Right lobe of liver (tissue), 6 donors: ENCODE results near the gene RHOT2. TPM values are rescaled to one million over a fixed set of nuclear protein-coding genes. Genes with fewer than 3 reads are reported as not detected.

ENCODE experiments used
- ATAC-seq, 4 donors: fragments of 200-7000 bp; cut with Tn5 transposase; one replicate each; pipeline ENCODE4 v1.9.1; 2020; ENCODE audit warnings: mild to moderate bottlenecking in 4 of 4, moderate library complexity in 4 of 4
- DNase-seq, 3 donors: peaks; one replicate each; pipeline ENCODE4 v3.0.0-alpha.2; 2020
- H3K27ac ChIP-seq, 3 donors: fragments of 200-600 bp; one replicate each; pipeline ENCODE4 v1.8.0; 2022
- H3K27me3 ChIP-seq, 2 donors: fragments of 200-600 bp; one replicate each; pipeline ENCODE4 v1.8.0; 2022
- H3K36me3 ChIP-seq, 4 donors: fragments of 200-600 bp; sonication (generic) in 1 of 4; one replicate each; pipeline versions ENCODE4 v1.5.1 to v1.8.0; 2017 to 2022; ENCODE audit warnings: control low read depth in 1 of 4
- H3K4me1 ChIP-seq, 4 donors: fragments of 200-600 bp; sonication (generic) in 1 of 4; one replicate each; pipeline versions ENCODE4 v1.5.1 to v1.8.0; 2017 to 2022; ENCODE audit warnings: control low read depth in 1 of 4
- H3K4me3 ChIP-seq, 3 donors: fragments of 200-600 bp; one replicate each; pipeline ENCODE4 v1.8.0; 2022
- H3K9me3 ChIP-seq, 4 donors: fragments of 200-600 bp; sonication (generic) in 1 of 4; one replicate each; pipeline versions ENCODE4 v1.5.1 to v1.8.0; 2017 to 2022; ENCODE audit warnings: control low read depth in 1 of 4
- CTCF ChIP-seq, 4 donors: fragments of 200-600 bp in 3 of 4; fragments of 450-650 bp in 1 of 4; IDR thresholded peaks; one replicate each; pipeline versions ENCODE4 v1.5.1 to v1.8.0; 2016 to 2022; ENCODE audit warnings: antibody characterized with exemption in 4 of 4, mild to moderate bottlenecking in 2 of 4
- POLR2A ChIP-seq: fragments of 450-650 bp; IDR thresholded peaks from one replicate; pipeline ENCODE4 v1.6.1; 2017; ENCODE audit warnings: antibody characterized with exemption, mild to moderate bottlenecking
- WGBS: methylation state at CpG from one replicate; pipeline ENCODE4 v1.1.6; 2018; ENCODE audit warnings: low coverage, low lambda C conversion rate; ENCODE audit not compliant: insufficient coverage; ENCODE audit errors: missing lambda C conversion rate; 5-methylcytosine and 5-hydroxymethylcytosine counted together
- intact Hi-C, 2 donors: fragments of 100-400 bp; cut with DNase I; formaldehyde crosslinking; loops; one replicate each; pipeline versions ENCODE4 v1.11.2 to v1.14.1; 2022
- total RNA-seq, 6 experiments: library from RNA; depleted of rRNA in 2 of 6; stranded (reverse); fragments of >200 nt in 2 of 6; fragmentation: NEBNext Ultra II Directional in 3 of 6; extraction: Animal tissue kit (Norgen Biotek cat#: 25700) in 3 of 6; gene quantifications; one replicate each; pipeline versions ENCODE4 v1.1.0 to v1.2.4, GENCODE V29; 2016 to 2023
- donor health status: DM: no; HTN: yes; CAD: no.
- donor health status: DM: no; HTN: no; CAD: no.
- donor health status: DM: no; HTN: no; CAD: no.
- donor health status: DM: no; HTN: yes; CAD: no.
- donor health status: DM: no; HTN: yes; CAD: no.

RHOT2 gene
- total RNA-seq, 6 experiments from 2014 or later, result 28.5 to 44.8 (median 40.3) TPM

GRCh38 chr16:666572-666971 is 1.4 kb upstream of the RHOT2 start:
- intact Hi-C loops, result no loop called here
- no peak for TF ChIP-seq POLR2A
- TF ChIP-seq CTCF (IDR thresholded peaks at IDR 0.05), result no peak

GRCh38 chr16:667113-667779 is 686 bp upstream of the RHOT2 start:
- Histone ChIP-seq H3K27me3 (no peaks in the 10 kb centered on the region), H3K4me1 (peaks cover 0 to 15% (median 3%) of the 10 kb centered on the region in 4 donors), H3K9me3 (no peaks in the 10 kb centered on the region), H3K36me3 (peaks cover 0 to 28% (median 10%) of the 10 kb centered on the region in 4 donors), H3K27ac (peak overlapping the region in 1 of 3 donors; percentile 65), H3K4me3 (peak overlapping the region in 1 of 3 donors; percentile 97)
- WGBS, result 52% methylated on average over 4 of the region's 22 CpGs
- DNase-seq (no peak), ATAC-seq (no peak)
- no peak for TF ChIP-seq CTCF (IDR thresholded peaks at IDR 0.05)
- TF ChIP-seq POLR2A, result no peak
- intact Hi-C loops, result no loop called here

More at GRCh38 chr16:666572-666971, 1.4 kb upstream of the RHOT2 start:
- ATAC-seq, result no peak
- Histone ChIP-seq H3K27ac (no peak overlapping the region), H3K4me3 (no peak overlapping the region), H3K9me3 (no peaks in the 10 kb centered on the region), H3K4me1 (peaks cover 0 to 19% (median 3%) of the 10 kb centered on the region in 4 donors), H3K36me3 (peaks cover 0 to 22% (median 7%) of the 10 kb centered on the region in 4 donors), H3K27me3 (no peaks in the 10 kb centered on the region)
- DNase-seq, result no peak
- no CpG with 5 or more reads among the region's 13 CpGs for WGBS

- WGBS, result no CpG with 5 or more reads among the region's 50 CpGs
- Histone ChIP-seq H3K27me3 (no peaks in the 10 kb centered on the region), H3K9me3 (no peaks in the 10 kb centered on the region), H3K36me3 (peaks cover 0 to 42% (median 15%) of the 10 kb centered on the region in 4 donors), H3K4me1 (peaks cover 0 to 15% (median 3%) of the 10 kb centered on the region in 4 donors), H3K4me3 (peak overlapping the region; percentile 96 to 98 (median 97)), H3K27ac (peak overlapping the region; percentile 56 to 82 (median 65))
- intact Hi-C loops, result no loop called here
- ATAC-seq (peak in 1 of 4 donors; percentile 5), DNase-seq (no peak)
- TF ChIP-seq CTCF (IDR thresholded peaks at IDR 0.05) (no peak), POLR2A (no peak)
Observed at GRCh38 chr16:668519-669171, 713 bp downstream of the RHOT2 start.

GRCh38 chr16:669666-670065 is 1.7 kb downstream of the RHOT2 start:
- Histone ChIP-seq H3K36me3 (peaks cover 0 to 43% (median 15%) of the 10 kb centered on the region in 4 donors), H3K4me3 (no peak overlapping the region), H3K27me3 (no peaks in the 10 kb centered on the region), H3K27ac (no peak overlapping the region), H3K4me1 (peaks cover 0 to 15% (median 3%) of the 10 kb centered on the region in 4 donors), H3K9me3 (no peaks in the 10 kb centered on the region)
- no peak for DNase-seq
- TF ChIP-seq POLR2A (no peak), CTCF (IDR thresholded peaks at IDR 0.05) (no peak)
- intact Hi-C loops, result no loop called here
- no peak for ATAC-seq
- WGBS, result no CpG with 5 or more reads among the region's 13 CpGs
